ENCODE results near the gene PEX5L. TPM values are rescaled to one million over a fixed set of nuclear protein-coding genes. Genes with fewer than 3 reads are reported as not detected.

Gene PEX5L
- total RNA-seq, 1 experiment from 2014 or later: not detected

- H3K4me3 ChIP-seq (replicated peaks in 1 of 2; ENCODE audit: low read depth in 1 of 2, low read length in 2 of 2): no peak overlapping the region
- H3K79me2 ChIP-seq (ENCODE audit: insufficient read depth, low read length): no peaks in the 10 kb centered on the region
- no peak overlapping the region for H3K27ac ChIP-seq (ENCODE audit: low read depth, low read length)
- POLR2A ChIA-PET: no interaction called here
- no peaks in the 10 kb centered on the region for H3K9me3 ChIP-seq (ENCODE audit: control insufficient read depth in 1 of 2, insufficient read depth in 1 of 2, low read depth in 1 of 2, low read length in 2 of 2)
- intact Hi-C loops (cut with micrococcal nuclease): no loop called here
- H3K9ac ChIP-seq (ENCODE audit: low read length): no peak overlapping the region
- no peaks in the 10 kb centered on the region for H4K20me1 ChIP-seq (ENCODE audit: insufficient read depth)
- DNase-seq (ENCODE audit: low read depth, low spot score) (no peak), ATAC-seq (no peak)
- H3K4me1 ChIP-seq (ENCODE audit: control insufficient read depth in 1 of 2, insufficient read depth in 2 of 2, low read length in 2 of 2): no peaks in the 10 kb centered on the region
- CTCF ChIA-PET: no interaction called here
- no peaks in the 10 kb centered on the region for H3K36me3 ChIP-seq (ENCODE audit: control insufficient read depth in 1 of 2, insufficient read depth in 2 of 2, low read length in 2 of 2)
- no TSS peak for BruUV-seq (replicated peaks)
- no peak overlapping the region for H2AFZ ChIP-seq (ENCODE audit: low read depth, low read length, poor library complexity, severe bottlenecking)
- RAD21 ChIA-PET (ENCODE audit: low non-redundant PET in 1 of 2, low total read pairs in 2 of 2, uncharacterized antibody in 2 of 2, unreplicated experiment in 2 of 2): no interaction called here
- H3K9me2 ChIP-seq (ENCODE audit: insufficient read depth): no peaks in the 10 kb centered on the region
- TF ChIP-seq ELF1 (IDR thresholded peaks at IDR 0.05; ENCODE audit: borderline replicate concordance, low read depth) (no peak), SRF (IDR thresholded peaks at IDR 0.05; ENCODE audit: low read depth) (no peak), FOSL1 (IDR thresholded peaks at IDR 0.05; ENCODE audit: low read depth) (no peak), RAD21 (IDR thresholded peaks at IDR 0.05; ENCODE audit: low read depth) (no peak), EGR1 (IDR thresholded peaks at IDR 0.05; ENCODE audit: low read depth) (no peak), MAX (IDR thresholded peaks at IDR 0.05) (no peak), ATF3 (IDR thresholded peaks at IDR 0.05) (no peak), CTCF (IDR thresholded peaks at IDR 0.05 in 2 of 3, conservative IDR thresholded peaks at IDR 0.05 in 1 of 3; ENCODE audit: borderline replicate concordance in 1 of 3, insufficient read depth in 1 of 3, low read depth in 2 of 3, low read length in 2 of 3) (no peak), ZNF274 (IDR thresholded peaks at IDR 0.05; ENCODE audit: low read depth, low read length) (no peak), ZBTB33 (IDR thresholded peaks at IDR 0.05; ENCODE audit: extremely low read depth, insufficient replicate concordance, low read length) (no peak), REST (IDR thresholded peaks at IDR 0.05; ENCODE audit: low read depth) (no peak), POLR2A (IDR thresholded peaks at IDR 0.05; ENCODE audit: borderline replicate concordance, extremely low read depth, insufficient read depth, insufficient read length) (no peak), JUND (IDR thresholded peaks at IDR 0.05) (no peak), TCF7L2 (IDR thresholded peaks at IDR 0.05; ENCODE audit: borderline replicate concordance, extremely low read depth, insufficient read depth, insufficient read length) (no peak), EZH2phosphoT487 (IDR thresholded peaks at IDR 0.05; ENCODE audit: borderline replicate concordance) (no peak), CEBPB (IDR thresholded peaks at IDR 0.05; ENCODE audit: low read depth) (no peak), ZFX (IDR thresholded peaks at IDR 0.05) (no peak), EZH2 (IDR thresholded peaks at IDR 0.05) (no peak), YY1 (IDR thresholded peaks at IDR 0.05; ENCODE audit: extremely low read depth, insufficient replicate concordance, low read depth, low read length) (no peak)
- H3K27me3 ChIP-seq (ENCODE audit: insufficient read depth, low read length): no peaks in the 10 kb centered on the region; the same call in 1 of the 2 replicates
- no peak overlapping the region for H3K4me2 ChIP-seq (ENCODE audit: low read length)
Measured at GRCh38 chr3:179828738-179829137, 208.0 kb downstream of the PEX5L start.

Measured in HCT116 (cell line).